SU-DHL-6 (cell line): ENCODE results near the gene SH3GL1.

Experiments used
- EZH2phosphoT487 ChIP-seq: fragments of 200-600 bp; sonication (generic), shearing (Covaris generic); conservative IDR thresholded peaks from 2 replicates; pipeline ENCODE4 v1.6.1; 2018; ENCODE audit warnings: mild to moderate bottlenecking, antibody characterized with exemption, low read length, moderate library complexity, mixed read lengths
- TF ChIP-seq, protein P1 (sequence below): fragments of 200-600 bp; sonication (generic); IDR thresholded peaks from one replicate; pipeline ENCODE4 v1.5.1; 2017; ENCODE audit warnings: antibody characterized with exemption, mild to moderate bottlenecking, low read length, moderate library complexity; ENCODE audit not compliant: insufficient read depth, poor library complexity, severe bottlenecking

DNA sequence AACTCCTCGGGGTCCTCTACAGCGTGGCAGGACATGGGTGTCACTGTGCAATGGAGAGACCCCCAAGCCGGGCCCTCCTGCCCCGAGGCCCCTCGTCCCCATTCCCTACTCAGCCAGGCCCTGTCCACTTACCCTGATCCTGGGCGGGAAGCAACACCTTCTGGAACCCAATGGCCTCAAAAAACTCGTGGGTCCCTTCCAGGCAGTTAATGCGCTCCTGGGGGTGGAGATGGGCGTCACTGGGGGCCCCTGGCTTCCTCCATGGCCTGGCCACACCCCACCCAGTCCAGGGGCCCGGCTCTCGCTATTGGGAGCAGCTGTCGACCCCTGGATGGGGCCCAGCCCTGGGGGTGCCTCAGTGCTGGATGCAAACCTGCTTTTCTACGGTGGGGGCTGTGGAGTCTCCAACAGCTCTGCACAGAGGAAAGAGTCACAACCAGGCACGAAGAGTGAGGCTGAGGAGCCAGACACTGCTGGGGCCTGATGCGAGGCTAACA is 46.4 kb upstream of the SH3GL1 start:
- TF ChIP-seq, protein P1, sequence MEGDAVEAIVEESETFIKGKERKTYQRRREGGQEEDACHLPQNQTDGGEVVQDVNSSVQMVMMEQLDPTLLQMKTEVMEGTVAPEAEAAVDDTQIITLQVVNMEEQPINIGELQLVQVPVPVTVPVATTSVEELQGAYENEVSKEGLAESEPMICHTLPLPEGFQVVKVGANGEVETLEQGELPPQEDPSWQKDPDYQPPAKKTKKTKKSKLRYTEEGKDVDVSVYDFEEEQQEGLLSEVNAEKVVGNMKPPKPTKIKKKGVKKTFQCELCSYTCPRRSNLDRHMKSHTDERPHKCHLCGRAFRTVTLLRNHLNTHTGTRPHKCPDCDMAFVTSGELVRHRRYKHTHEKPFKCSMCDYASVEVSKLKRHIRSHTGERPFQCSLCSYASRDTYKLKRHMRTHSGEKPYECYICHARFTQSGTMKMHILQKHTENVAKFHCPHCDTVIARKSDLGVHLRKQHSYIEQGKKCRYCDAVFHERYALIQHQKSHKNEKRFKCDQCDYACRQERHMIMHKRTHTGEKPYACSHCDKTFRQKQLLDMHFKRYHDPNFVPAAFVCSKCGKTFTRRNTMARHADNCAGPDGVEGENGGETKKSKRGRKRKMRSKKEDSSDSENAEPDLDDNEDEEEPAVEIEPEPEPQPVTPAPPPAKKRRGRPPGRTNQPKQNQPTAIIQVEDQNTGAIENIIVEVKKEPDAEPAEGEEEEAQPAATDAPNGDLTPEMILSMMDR, result no peak
- no peak for TF ChIP-seq EZH2phosphoT487
